Measurements from ENCODE around the gene FSHB.

FSHB gene

GRCh38 chr11:30270671-30271070, 39.9 kb downstream of the FSHB start:
- no peak for DNase-seq

GRCh38 chr11:30277176-30277575, 46.4 kb downstream of the FSHB start:
- DNase-seq: no peak

GRCh38 chr11:30279796-30280195, 49.0 kb downstream of the FSHB start:
- DNase-seq: no peak

- DNase-seq: no peak
These were observed 50.9 kb downstream of the FSHB start for GRCh38 chr11:30281476-30282288.

GRCh38 chr11:30282289-30282631, 51.4 kb downstream of the FSHB start:
- no peak for DNase-seq

All from activated T-cell treated with anti-CD3 and anti-CD28 coated beads, Interleukin-2, amount 50 U/mL, for 1 hour (primary cell).